Vagina (tissue), 2 donors: ENCODE measurements around the gene PBX1. TPM values are rescaled to one million over a fixed set of nuclear protein-coding genes. Genes with fewer than 3 reads are reported as not detected.

Source experiments
- DNase-seq, 2 donors: peaks; one replicate each; pipeline ENCODE4 v3.0.0-alpha.2; 2017; ENCODE audit errors: extremely low spot score in 2 of 2
- H3K27ac ChIP-seq: fragments of 200-600 bp; sonication (generic); one replicate; pipeline ENCODE4 v1.5.1; 2019
- H3K27me3 ChIP-seq: fragments of 200-600 bp; sonication (generic); one replicate; pipeline ENCODE4 v1.5.1; 2019
- H3K36me3 ChIP-seq, 2 donors: fragments of 200-600 bp; sonication (generic); one replicate each; pipeline ENCODE4 v1.5.1; 2017 to 2019
- H3K4me1 ChIP-seq: fragments of 200-600 bp; sonication (generic); one replicate; pipeline ENCODE4 v1.5.1; 2019
- H3K4me3 ChIP-seq, 2 donors: fragments of 200-600 bp; sonication (generic); 1 replicate in 1 of 2; 2 replicates in 1 of 2; pipeline ENCODE4 v1.5.1; 2016 to 2019
- H3K9me3 ChIP-seq: fragments of 200-600 bp; sonication (generic); one replicate; pipeline ENCODE4 v1.5.1; 2019
- CTCF ChIP-seq, 3 experiments: fragments of 450-650 bp in 2 of 3; fragments of 200-600 bp in 1 of 3; sonication (generic) in 1 of 3; IDR thresholded peaks; one replicate each; pipeline ENCODE4 v1.5.1; 2017 to 2019; ENCODE audit warnings: antibody characterized with exemption in 3 of 3, mild to moderate bottlenecking in 2 of 3, moderate library complexity in 2 of 3
- POLR2A ChIP-seq, 2 donors: fragments of 450-650 bp; IDR thresholded peaks; one replicate each; pipeline ENCODE4 v1.6.1; 2017; ENCODE audit warnings: antibody characterized with exemption in 2 of 2, mild to moderate bottlenecking in 2 of 2, moderate library complexity in 2 of 2
- POLR2AphosphoS5 ChIP-seq, 2 donors: sonication (generic); formaldehyde crosslinking; IDR thresholded peaks; one replicate each; pipeline ENCODE4 v1.9.0; 2017; ENCODE audit warnings: antibody characterized with exemption in 2 of 2, mild to moderate bottlenecking in 2 of 2, low read depth in 1 of 2; ENCODE audit not compliant: insufficient read depth in 1 of 2
- intact Hi-C: fragments of 100-400 bp; cut with DNase I; formaldehyde crosslinking; loops from one replicate; pipeline ENCODE4 v1.15.1; 2023
- total RNA-seq: library from RNA; depleted of rRNA; stranded (reverse); fragments of >200 nt; gene quantifications from one replicate; pipeline ENCODE4 v1.2.3, GENCODE V29; 2016

PBX1 gene
- total RNA-seq, 1 donor from 2014 or later, result 69.0 TPM

DNA sequence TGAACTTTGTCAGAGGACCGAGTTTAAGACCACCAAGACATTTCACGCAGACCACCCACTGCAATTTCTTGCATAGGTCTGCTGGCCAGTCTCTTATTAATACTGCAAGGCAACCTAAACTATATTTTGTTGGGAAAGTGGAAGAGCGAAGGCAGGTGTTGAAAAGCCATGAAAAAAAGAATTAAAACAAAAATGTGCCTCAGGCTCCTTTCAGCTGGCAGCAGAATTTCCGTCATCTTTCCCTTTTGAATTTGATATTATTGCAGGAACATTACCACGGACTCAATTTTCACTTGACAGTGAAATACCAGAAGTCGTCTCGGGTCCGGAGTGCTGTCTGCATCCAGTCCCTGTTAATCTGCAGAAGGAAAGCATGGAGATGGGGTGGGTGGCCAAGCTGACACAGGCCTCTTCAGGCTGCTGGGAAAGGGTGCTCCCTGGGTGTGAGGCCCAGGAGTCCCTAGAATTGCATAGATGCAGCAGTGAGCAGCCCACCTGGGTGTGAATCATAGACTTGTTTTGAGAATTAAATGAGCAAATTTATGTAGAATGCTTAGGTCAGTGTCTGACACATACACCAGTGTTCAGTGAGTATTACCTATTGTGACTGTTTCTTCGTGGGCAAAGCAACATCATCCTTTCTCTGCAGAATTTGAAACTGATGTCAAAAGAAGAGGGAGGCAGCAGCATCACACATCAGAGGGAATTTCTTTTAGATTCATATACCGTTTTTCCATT lies 150.7 kb downstream of the PBX1 start:
- H3K4me1 ChIP-seq, result peaks cover 88% of the 10 kb centered on the region
- no peaks in the 10 kb centered on the region for H3K27me3 ChIP-seq
- no peaks in the 10 kb centered on the region for H3K9me3 ChIP-seq
- peak overlapping the region; percentile 57 for H3K27ac ChIP-seq
- no peak overlapping the region for H3K4me3 ChIP-seq
- TF ChIP-seq POLR2AphosphoS5 (IDR thresholded peaks at IDR 0.05; ENCODE audit: insufficient read depth in 1 of 2, low read depth in 1 of 2), result no peak
- no peak for TF ChIP-seq CTCF (IDR thresholded peaks at IDR 0.05)
- TF ChIP-seq POLR2A (IDR thresholded peaks at IDR 0.05), result no peak
- intact Hi-C loops, result no loop called here
- H3K36me3 ChIP-seq, result no peaks in the 10 kb centered on the region
- no peak for DNase-seq

GRCh38 chr1:164712131-164713036 lies 153.4 kb downstream of the PBX1 start:
- TF ChIP-seq POLR2AphosphoS5 (IDR thresholded peaks at IDR 0.05; ENCODE audit: insufficient read depth in 1 of 2, low read depth in 1 of 2) (peak; percentile 46 to 51), CTCF (IDR thresholded peaks at IDR 0.05) (no peak)
- intact Hi-C loops, result no loop called here
- peak overlapping the region; percentile 57 for H3K27ac ChIP-seq
- H3K27me3 ChIP-seq, result no peaks in the 10 kb centered on the region
- H3K9me3 ChIP-seq, result no peaks in the 10 kb centered on the region
- no peak for DNase-seq
- no peaks in the 10 kb centered on the region for H3K36me3 ChIP-seq
- H3K4me3 ChIP-seq, result peak overlapping the region in 1 of 2 donors; percentile 9
- peaks cover 88% of the 10 kb centered on the region for H3K4me1 ChIP-seq

DNA sequence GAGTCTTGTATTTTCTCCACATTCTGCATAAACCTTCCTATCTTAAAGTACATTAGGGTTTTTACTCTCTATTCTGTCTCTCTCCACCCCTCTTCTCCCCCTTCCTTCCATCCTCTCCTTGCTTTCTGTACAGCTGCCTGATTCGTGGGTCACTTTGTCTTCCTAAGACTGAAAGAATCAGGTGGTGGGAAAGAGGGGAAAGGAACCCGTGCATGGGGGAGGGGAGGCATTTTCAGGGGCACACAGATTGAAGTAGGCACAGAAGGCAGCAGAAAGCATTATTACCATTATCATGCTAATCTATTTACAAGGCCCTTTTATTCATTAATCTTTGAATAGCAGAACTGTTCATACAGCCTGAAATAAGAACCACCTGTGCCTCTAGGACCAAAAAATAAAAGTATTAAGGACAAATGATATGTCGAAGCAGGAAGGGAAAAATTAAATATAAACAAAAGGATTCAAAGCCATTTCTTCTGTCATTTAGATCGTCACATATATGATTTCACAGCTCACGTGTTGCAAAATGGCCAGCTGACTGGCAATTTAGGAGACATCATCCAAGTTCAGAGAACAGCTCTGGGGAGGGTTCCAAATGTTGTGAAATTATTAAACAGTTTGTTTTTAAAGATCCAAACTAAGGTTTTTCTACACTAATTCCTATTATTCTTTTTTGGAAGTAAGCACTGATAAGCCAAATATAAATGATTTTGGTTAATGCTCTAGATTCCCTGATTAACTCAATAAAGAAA lies 154.6 kb downstream of the PBX1 start:
- no peak for DNase-seq
- Histone ChIP-seq H3K9me3 (no peaks in the 10 kb centered on the region), H3K27ac (peak overlapping the region; percentile 57), H3K27me3 (no peaks in the 10 kb centered on the region), H3K4me1 (peaks cover 88% of the 10 kb centered on the region), H3K36me3 (no peaks in the 10 kb centered on the region), H3K4me3 (no peak overlapping the region)
- no peak for TF ChIP-seq CTCF (IDR thresholded peaks at IDR 0.05)
- TF ChIP-seq POLR2A (IDR thresholded peaks at IDR 0.05), result no peak
- peak in 1 of 2 donors; percentile 34 for TF ChIP-seq POLR2AphosphoS5 (IDR thresholded peaks at IDR 0.05; ENCODE audit: insufficient read depth in 1 of 2, low read depth in 1 of 2)
- intact Hi-C loops, result no loop called here

DNA sequence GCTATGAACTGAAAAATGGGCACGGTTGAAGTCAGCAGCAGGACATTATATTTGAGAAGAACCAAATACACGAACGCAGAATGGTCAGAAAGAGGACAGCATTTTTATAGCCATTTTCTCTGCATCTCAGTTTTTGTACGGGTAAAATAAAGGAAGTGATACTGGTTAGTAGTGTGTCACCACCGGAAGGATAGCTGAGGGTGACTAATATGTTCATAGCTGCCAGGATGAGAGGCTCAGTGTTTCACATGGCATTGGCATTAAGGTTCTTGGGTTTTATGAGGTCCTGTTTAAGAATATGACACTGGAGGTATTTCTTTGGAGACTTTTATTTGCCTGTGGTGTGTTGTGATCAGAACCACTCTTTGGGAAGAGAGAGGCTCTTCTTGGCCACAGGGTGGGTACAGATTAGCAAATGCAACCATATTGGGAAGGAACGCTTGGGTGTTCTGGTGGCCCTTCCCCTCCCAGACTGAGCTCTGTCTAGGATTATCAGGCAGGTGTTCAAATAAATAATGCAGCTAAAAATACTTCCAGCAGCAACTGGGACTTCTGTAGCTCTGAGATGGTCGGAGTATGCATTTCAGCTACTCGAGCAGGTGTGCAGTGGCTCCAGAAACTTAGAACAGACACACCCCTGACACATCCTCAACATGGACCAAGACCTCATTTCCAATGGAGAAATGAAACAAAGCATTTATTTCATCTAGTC lies 158.2 kb downstream of the PBX1 start:
- intact Hi-C loops, result no loop called here
- Histone ChIP-seq H3K36me3 (no peaks in the 10 kb centered on the region), H3K4me1 (peaks cover 86% of the 10 kb centered on the region), H3K9me3 (no peaks in the 10 kb centered on the region), H3K4me3 (no peak overlapping the region), H3K27me3 (no peaks in the 10 kb centered on the region), H3K27ac (no peak overlapping the region)
- DNase-seq, result no peak
- TF ChIP-seq CTCF (IDR thresholded peaks at IDR 0.05) (no peak), POLR2A (IDR thresholded peaks at IDR 0.05) (no peak), POLR2AphosphoS5 (IDR thresholded peaks at IDR 0.05; ENCODE audit: insufficient read depth in 1 of 2, low read depth in 1 of 2) (no peak)
